ENCODE measurements around the gene CDC42SE2. TPM values are rescaled to one million over a fixed set of nuclear protein-coding genes. Genes with fewer than 3 reads are reported as not detected.

The CDC42SE2 gene
- total RNA-seq, 1 experiment from 2014 or later: 23.2 TPM

DNA sequence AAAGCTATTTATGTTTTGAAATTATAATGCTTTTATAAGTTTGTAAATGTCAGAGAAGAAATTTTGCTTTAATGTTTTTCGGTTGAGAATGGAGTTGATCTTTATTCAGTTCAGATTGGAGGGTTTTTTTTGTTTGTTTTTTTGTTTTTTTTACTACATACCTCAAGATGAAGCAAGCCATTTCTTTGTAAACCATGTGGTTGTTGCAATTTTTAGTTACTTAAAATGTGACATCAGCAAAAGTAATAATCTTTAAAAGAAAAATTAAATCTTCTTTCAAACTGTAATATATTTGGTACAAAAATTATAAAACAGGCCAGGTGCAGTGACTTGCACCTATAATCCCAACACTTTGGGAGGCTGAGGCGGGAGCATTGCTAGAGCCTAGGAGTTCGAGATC, 102.6 kb downstream of the CDC42SE2 start:
- Histone ChIP-seq H3K4ac (ENCODE audit: low read depth, low read length) (no peak overlapping the region), H3T11ph (ENCODE audit: low read length) (no peak overlapping the region), H3K56ac (ENCODE audit: insufficient read length, low read depth, low read length) (no peak overlapping the region), H4K20me1 (ENCODE audit: control insufficient read depth, insufficient read depth, insufficient read length) (no peaks in the 10 kb centered on the region), H4K5ac (ENCODE audit: insufficient read length, low read depth, low read length) (no peak overlapping the region), H3K79me2 (ENCODE audit: insufficient read depth, low read length) (no peaks in the 10 kb centered on the region; the same call in 1 of the 2 replicates), H2BK120ac (ENCODE audit: low read depth, low read length, poor library complexity, severe bottlenecking) (no peak overlapping the region), H2AK5ac (ENCODE audit: insufficient read length, low read length) (no peak overlapping the region), H3K4me2 (ENCODE audit: insufficient read depth, insufficient read length, low read length) (no peak overlapping the region), H3K27ac (ENCODE audit: insufficient read length, low read depth, low read length) (no peak overlapping the region), H2BK15ac (ENCODE audit: low read depth, low read length) (no peak overlapping the region), H2AFZ (ENCODE audit: low read length) (no peak overlapping the region), H3K9ac (ENCODE audit: extremely low read depth, insufficient read length, low read length) (no peak overlapping the region), H3K27me3 (ENCODE audit: insufficient read depth, low read length) (no peaks in the 10 kb centered on the region), H4K8ac (replicated peaks; ENCODE audit: insufficient read length, low read depth, low read length) (no peak overlapping the region), H3K18ac (ENCODE audit: insufficient read length, low read depth, low read length) (no peak overlapping the region), H2BK5ac (ENCODE audit: insufficient read length, low read length) (no peak overlapping the region), H4K91ac (ENCODE audit: insufficient read length, low read depth, low read length) (no peak overlapping the region), H2BK12ac (ENCODE audit: insufficient read length, low read depth, low read length) (no peak overlapping the region), H2BK20ac (ENCODE audit: low read depth, low read length, poor library complexity, severe bottlenecking) (no peak overlapping the region), H3K4me1 (ENCODE audit: insufficient read depth, low read length) (no peaks in the 10 kb centered on the region; the same call in 1 of the 2 replicates), H3K79me1 (ENCODE audit: insufficient read depth, low read depth, low read length, poor library complexity, severe bottlenecking) (peaks cover 3% of the 10 kb centered on the region), H3K9me3 (ENCODE audit: control insufficient read depth, low read depth, low read length) (no peaks in the 10 kb centered on the region), H3K14ac (ENCODE audit: insufficient read depth, low read length) (no peak overlapping the region), H3K23me2 (ENCODE audit: insufficient read length, low read depth, low read length, poor library complexity, severe bottlenecking) (no peaks in the 10 kb centered on the region), H3K23ac (ENCODE audit: insufficient read length, low read depth, low read length) (no peak overlapping the region)
- no peak for TF ChIP-seq CTCF (conservative IDR thresholded peaks at IDR 0.05)
- DNase-seq: no peak
- 100% methylated on average over 1 of the region's 3 CpGs for WGBS (ENCODE audit: extremely low coverage, insufficient read length, low lambda C conversion rate)
- Mint-ChIP-seq H3K9me3 (no peaks in the 10 kb centered on the region), H3K4me3 (no peak overlapping the region), H3K27me3 (ENCODE audit: low read depth) (no peaks in the 10 kb centered on the region), H3K4me1 (peaks cover 5 to 7% of the 10 kb centered on the region in 2 experiments), H3K36me3 (ENCODE audit: insufficient read depth in 1 of 3, low read depth in 3 of 3) (peaks cover 0 to 4% (median 2%) of the 10 kb centered on the region in 3 experiments; a peak in 4 of 7 replicates), H3K27ac (no peak overlapping the region)
